Endodermal cell (in vitro differentiated cells): ENCODE data around the gene MRPS33. TPM values are rescaled to one million over a fixed set of nuclear protein-coding genes. Genes with fewer than 3 reads are reported as not detected.

Experiments used
- DNase-seq: peaks from one replicate; pipeline ENCODE4 v3.0.0-alpha.2; 2017
- H3K27ac ChIP-seq: 2 replicates; pipeline ENCODE4 v1.5.1; 2013; ENCODE audit warnings: mild to moderate bottlenecking, low read depth, low read length, moderate library complexity
- H3K27me3 ChIP-seq: 2 replicates; pipeline ENCODE4 v1.6.1; 2013; ENCODE audit warnings: mild to moderate bottlenecking, low read length, moderate library complexity; ENCODE audit not compliant: insufficient read depth, control insufficient read depth, poor library complexity, severe bottlenecking
- H3K36me3 ChIP-seq: 2 replicates; pipeline ENCODE4 v1.7.0; 2013; ENCODE audit warnings: mild to moderate bottlenecking, low read length, moderate library complexity; ENCODE audit not compliant: control insufficient read depth, insufficient read depth
- H3K4me1 ChIP-seq: one replicate; pipeline ENCODE4 v1.7.0; 2013; ENCODE audit warnings: low read length; ENCODE audit not compliant: control insufficient read depth, insufficient read depth
- H3K4me3 ChIP-seq: 2 replicates; pipeline ENCODE4 v1.5.1; 2013; ENCODE audit warnings: mild to moderate bottlenecking, low read length, moderate library complexity
- H3K9ac ChIP-seq: 2 replicates; pipeline ENCODE4 v1.6.1; 2013; ENCODE audit warnings: mild to moderate bottlenecking, low read length, moderate library complexity; ENCODE audit not compliant: poor library complexity, severe bottlenecking; ENCODE audit errors: extremely low read depth
- H3K9me3 ChIP-seq: 2 replicates; pipeline ENCODE4 v1.6.1; 2013; ENCODE audit warnings: mild to moderate bottlenecking, low read length, moderate library complexity; ENCODE audit not compliant: control insufficient read depth
- H3K27ac Mint-ChIP-seq: 2 replicates; pipeline ENCODE4 v1.8.0; 2020; ENCODE audit warnings: mixed read lengths
- H3K27me3 Mint-ChIP-seq: 2 replicates; pipeline ENCODE4 v1.8.0; 2021; ENCODE audit warnings: mild to moderate bottlenecking, mixed read lengths; ENCODE audit not compliant: insufficient read depth
- H3K36me3 Mint-ChIP-seq: 2 replicates; pipeline ENCODE4 v1.8.0; 2020; ENCODE audit warnings: low read depth, mixed read lengths
- H3K4me1 Mint-ChIP-seq: 2 replicates; pipeline ENCODE4 v1.8.0; 2020; ENCODE audit warnings: mixed read lengths
- H3K4me3 Mint-ChIP-seq: 2 replicates; pipeline ENCODE4 v1.8.0; 2020; ENCODE audit warnings: mild to moderate bottlenecking, moderate library complexity, mixed read lengths
- H3K9me3 Mint-ChIP-seq: 2 replicates; pipeline ENCODE4 v1.8.0; 2020; ENCODE audit warnings: mild to moderate bottlenecking, mixed read lengths
- CTCF ChIP-seq: fragments of 200-600 bp; sonication (generic); conservative IDR thresholded peaks from 2 replicates; pipeline ENCODE4 v1.5.0; 2021; ENCODE audit warnings: antibody characterized with exemption, mild to moderate bottlenecking
- WGBS, 2 experiments: methylation state at CpG; one replicate each; pipeline versions ENCODE4 v1.1.5 to v1.1.7; 2013; ENCODE audit warnings: missing lambda C conversion rate in 2 of 2, mixed read lengths in 1 of 2; ENCODE audit not compliant: insufficient coverage in 1 of 2, insufficient read length in 1 of 2; 5-methylcytosine and 5-hydroxymethylcytosine counted together
- total RNA-seq, 2 donors: library from RNA; stranded (reverse); fragmentation: NEBNext Ultra II Directional in 1 of 2; extraction: Animal tissue kit (Norgen Biotek cat#: 25700) in 1 of 2; gene quantifications; 2 replicates in 1 of 2; 3 replicates in 1 of 2; pipeline ENCODE4 v1.2.1, GENCODE V29; 2021

The MRPS33 gene
- total RNA-seq, 2 donors from 2014 or later, result 57.0 to 60.2 TPM

GRCh38 chr7:141001546-141001945 lies 13.2 kb downstream of the MRPS33 start:
- Histone ChIP-seq H3K9me3 (no peaks in the 10 kb centered on the region), H3K4me1 (no peaks in the 10 kb centered on the region), H3K27me3 (no peaks in the 10 kb centered on the region), H3K36me3 (peaks cover 8% of the 10 kb centered on the region), H3K9ac (no peak overlapping the region), H3K4me3 (no peak overlapping the region), H3K27ac (no peak overlapping the region)
- Mint-ChIP-seq H3K36me3 (peaks cover 4% of the 10 kb centered on the region), H3K27me3 (no peaks in the 10 kb centered on the region), H3K4me3 (no peak overlapping the region), H3K9me3 (no peaks in the 10 kb centered on the region), H3K4me1 (no peaks in the 10 kb centered on the region), H3K27ac (no peak overlapping the region)
- TF ChIP-seq CTCF, result no peak
- no peak for DNase-seq
- 67 to 89% methylated on average over 1 of the region's 1 CpG for WGBS, 2 experiments

- Mint-ChIP-seq H3K36me3 (peaks cover 4% of the 10 kb centered on the region), H3K4me3 (no peak overlapping the region), H3K4me1 (no peaks in the 10 kb centered on the region), H3K27me3 (no peaks in the 10 kb centered on the region), H3K27ac (no peak overlapping the region), H3K9me3 (no peaks in the 10 kb centered on the region)
- peaks cover 4% of the 10 kb centered on the region for H3K36me3 ChIP-seq
- no peak overlapping the region for H3K9ac ChIP-seq
- DNase-seq, result no peak
- H3K4me1 ChIP-seq, result no peaks in the 10 kb centered on the region
- no peak for TF ChIP-seq CTCF
- no peak overlapping the region for H3K4me3 ChIP-seq
- no peaks in the 10 kb centered on the region for H3K9me3 ChIP-seq
- no peak overlapping the region for H3K27ac ChIP-seq
- no peaks in the 10 kb centered on the region for H3K27me3 ChIP-seq
- 95 to 96% methylated on average over 3 of the region's 3 CpGs for WGBS, 2 experiments
Measured at GRCh38 chr7:141001122-141001521, 13.6 kb downstream of the MRPS33 start.

GRCh38 chr7:140998715-140999114 lies 16.0 kb downstream of the MRPS33 start:
- no peak for TF ChIP-seq CTCF
- 98% methylated on average over 2 of the region's 2 CpGs; no CpG with 5 or more reads in 1 of the 2 experiments for WGBS, 2 experiments
- no peaks in the 10 kb centered on the region for H3K27me3 Mint-ChIP-seq
- no peak overlapping the region for H3K9ac ChIP-seq
- no peaks in the 10 kb centered on the region for H3K9me3 ChIP-seq
- no peaks in the 10 kb centered on the region for H3K9me3 Mint-ChIP-seq
- no peak overlapping the region for H3K4me3 Mint-ChIP-seq
- H3K27me3 ChIP-seq, result no peaks in the 10 kb centered on the region
- H3K27ac Mint-ChIP-seq, result no peak overlapping the region
- no peaks in the 10 kb centered on the region for H3K4me1 Mint-ChIP-seq
- H3K27ac ChIP-seq, result no peak overlapping the region
- no peaks in the 10 kb centered on the region for H3K4me1 ChIP-seq
- DNase-seq, result no peak
- H3K36me3 ChIP-seq, result no peaks in the 10 kb centered on the region
- H3K4me3 ChIP-seq, result no peak overlapping the region
- H3K36me3 Mint-ChIP-seq, result no peaks in the 10 kb centered on the region
